HCT116 (cell line): ENCODE results near the gene CACNA1C. TPM values are rescaled to one million over a fixed set of nuclear protein-coding genes. Genes with fewer than 3 reads are reported as not detected.

Source experiments
- ATAC-seq: fragments of 200-7000 bp; cut with Tn5 transposase; 2 replicates; pipeline ENCODE4 v1.9.1; 2020; ENCODE audit warnings: mild to moderate bottlenecking, moderate library complexity
- BruUV-seq: library from RNA; stranded (reverse); fragments of 400-500 nt; replicated peaks from 2 replicates; lab custom pipeline; 2021; lab: Mats Ljungman, UMichigan
- CTCF ChIA-PET: fragments of 300-600 bp; sonication (Branson Sonifier 250); formaldehyde crosslinking; loops from one replicate; lab custom pipeline; 2021; ENCODE audit warnings: antibody characterized with exemption; lab: Charles Lee
- POLR2A ChIA-PET: fragments of 300-600, 350-600 bp; sonication (Branson Sonifier 250); formaldehyde crosslinking; loops from one replicate; lab custom pipeline; 2021; ENCODE audit warnings: antibody characterized with exemption; lab: Charles Lee
- RAD21 ChIA-PET, 2 experiments: fragments of 300-600 bp; sonication (Branson Sonifier 250); formaldehyde crosslinking; loops; one replicate each; lab custom pipeline; 2023; ENCODE audit warnings: low total read pairs in 2 of 2; ENCODE audit not compliant: uncharacterized antibody in 2 of 2, unreplicated experiment in 2 of 2, low non-redundant PET in 1 of 2; lab: Charles Lee
- DNase-seq: peaks from one replicate; pipeline ENCODE4 v3.0.0-alpha.2; 2010; ENCODE audit warnings: low read depth, low spot score
- H2AFZ ChIP-seq: fragments of 200-600 bp; shearing (Covaris generic), sonication (generic); 2 replicates; pipeline ENCODE4 v1.6.1; 2017; ENCODE audit warnings: low read depth, mixed run types, mixed read lengths, antibody characterized with exemption, low read length; ENCODE audit not compliant: poor library complexity, severe bottlenecking
- H3K27ac ChIP-seq: 2 replicates; pipeline ENCODE4 v1.5.1; 2012; ENCODE audit warnings: low read depth, low read length
- H3K27me3 ChIP-seq: fragments of 200-600 bp; sonication (generic); 2 replicates; pipeline ENCODE4 v1.6.1; 2016; ENCODE audit warnings: mixed run types, low read length, mixed read lengths; ENCODE audit not compliant: insufficient read depth
- H3K36me3 ChIP-seq, 2 experiments: fragments of 200-500 bp in 1 of 2; fragments of 200-600 bp in 1 of 2; sonication (Bioruptor generic) in 1 of 2; sonication (generic) in 1 of 2; 2 replicates each; pipeline versions ENCODE4 v1.5.1 to v1.6.1; 2014 to 2016; ENCODE audit warnings: low read length in 2 of 2, inconsistent platforms in 1 of 2, mixed read lengths in 1 of 2, mixed run types in 1 of 2; ENCODE audit not compliant: insufficient read depth in 2 of 2, control insufficient read depth in 1 of 2
- H3K4me1 ChIP-seq, 2 experiments: fragments of 200-600 bp in 1 of 2; sonication (generic) in 1 of 2; 2 replicates each; pipeline versions ENCODE4 v1.5.1 to v1.6.1; 2012 to 2017; ENCODE audit warnings: low read length in 2 of 2, inconsistent platforms in 1 of 2, mild to moderate bottlenecking in 1 of 2, mixed read lengths in 1 of 2, mixed run types in 1 of 2, moderate library complexity in 1 of 2; ENCODE audit not compliant: insufficient read depth in 2 of 2, control insufficient read depth in 1 of 2
- H3K4me2 ChIP-seq: fragments of 200-600 bp; sonication (generic); 2 replicates; pipeline ENCODE4 v1.6.1; 2017; ENCODE audit warnings: mixed run types, low read length, mixed read lengths
- H3K4me3 ChIP-seq, 2 experiments: fragments of 200-600 bp in 1 of 2; sonication (generic) in 1 of 2; replicated peaks in 1 of 2; 2 replicates each; pipeline ENCODE4 v1.5.1; 2011 to 2016; ENCODE audit warnings: low read length in 2 of 2, control low read depth in 1 of 2, low read depth in 1 of 2, mild to moderate bottlenecking in 1 of 2, mixed read lengths in 1 of 2, mixed run types in 1 of 2
- H3K79me2 ChIP-seq: fragments of 200-600 bp; sonication (generic); 2 replicates; pipeline ENCODE4 v1.6.1; 2017; ENCODE audit warnings: mild to moderate bottlenecking, mixed run types, low read length, moderate library complexity, mixed read lengths; ENCODE audit not compliant: insufficient read depth
- H3K9ac ChIP-seq: fragments of 200-600 bp; sonication (generic); 2 replicates; pipeline ENCODE4 v1.6.1; 2016; ENCODE audit warnings: low read length, mixed read lengths
- H3K9me2 ChIP-seq: fragments of 200-600 bp; sonication (generic), shearing (Covaris generic); 2 replicates; pipeline ENCODE4 v1.6.1; 2017; ENCODE audit warnings: mixed run types, mild to moderate bottlenecking, moderate library complexity; ENCODE audit not compliant: insufficient read depth
- H3K9me3 ChIP-seq, 2 experiments: fragments of 200-500 bp in 1 of 2; fragments of 200-600 bp in 1 of 2; sonication (Bioruptor generic) in 1 of 2; sonication (generic) in 1 of 2; 2 replicates each; pipeline ENCODE4 v1.6.1; 2014 to 2017; ENCODE audit warnings: low read length in 2 of 2, mixed read lengths in 2 of 2, inconsistent platforms in 1 of 2, low read depth in 1 of 2, mild to moderate bottlenecking in 1 of 2, mixed run types in 1 of 2, moderate library complexity in 1 of 2; ENCODE audit not compliant: control insufficient read depth in 1 of 2, insufficient read depth in 1 of 2
- H4K20me1 ChIP-seq: fragments of 200-600 bp; sonication (generic), shearing (Covaris generic); 2 replicates; pipeline ENCODE4 v1.6.1; 2017; ENCODE audit warnings: mixed run types, mild to moderate bottlenecking, moderate library complexity; ENCODE audit not compliant: insufficient read depth
- EGR1 ChIP-seq: IDR thresholded peaks from 2 replicates; pipeline ENCODE4 v1.6.1; 2012; ENCODE audit warnings: low read depth
- EZH2phosphoT487 ChIP-seq: fragments of 200-600 bp; IDR thresholded peaks from 2 replicates; pipeline ENCODE4 v1.6.1; 2018; ENCODE audit warnings: antibody characterized with exemption, borderline replicate concordance
- JUND ChIP-seq: IDR thresholded peaks from 2 replicates; pipeline ENCODE4 v1.6.1; 2012
- POLR2A ChIP-seq: IDR thresholded peaks from 2 replicates; pipeline ENCODE4 v1.7.0; 2011; ENCODE audit warnings: borderline replicate concordance; ENCODE audit not compliant: insufficient read depth, insufficient read length; ENCODE audit errors: extremely low read depth
- POLR2AphosphoS5 ChIP-seq: IDR thresholded peaks from 2 replicates; pipeline ENCODE4 v1.6.1; 2011; ENCODE audit warnings: mild to moderate bottlenecking, low read depth, low read length, moderate library complexity
- RAD21 ChIP-seq: IDR thresholded peaks from 2 replicates; pipeline ENCODE4 v1.6.1; 2012; ENCODE audit warnings: low read depth, mild to moderate bottlenecking
- YY1 ChIP-seq: IDR thresholded peaks from 2 replicates; pipeline ENCODE4 v1.6.1; 2011; ENCODE audit warnings: low read length, low read depth, moderate library complexity, mild to moderate bottlenecking; ENCODE audit not compliant: insufficient replicate concordance; ENCODE audit errors: extremely low read depth
- intact Hi-C: fragments of 100-400 bp; cut with micrococcal nuclease; formaldehyde crosslinking; loops from 2 replicates; pipeline ENCODE4 v1.10.0; 2022
- total RNA-seq: library from RNA; stranded (reverse); gene quantifications from one replicate; pipeline ENCODE4 v1.2.1, GENCODE V29; 2021; ENCODE audit not compliant: unreplicated experiment
- TF ChIP-seq, protein P1 (sequence below): IDR thresholded peaks from 2 replicates; pipeline ENCODE4 v1.6.1; 2012
- TF ChIP-seq, protein P2 (sequence below): IDR thresholded peaks from 2 replicates; pipeline ENCODE4 v1.6.1; 2012; ENCODE audit warnings: low read depth
- TF ChIP-seq, protein P3 (sequence below), 3 experiments: fragments of 200-600 bp in 1 of 3; sonication (generic) in 1 of 3; IDR thresholded peaks in 2 of 3; conservative IDR thresholded peaks in 1 of 3; 2 replicates each; pipeline ENCODE4 v1.5.1; 2012 to 2017; ENCODE audit warnings: low read depth in 2 of 3, low read length in 2 of 3, antibody characterized with exemption in 1 of 3, borderline replicate concordance in 1 of 3, control low read depth in 1 of 3, mild to moderate bottlenecking in 1 of 3, mixed read lengths in 1 of 3, mixed run types in 1 of 3, moderate library complexity in 1 of 3; ENCODE audit not compliant: insufficient read depth in 1 of 3

The CACNA1C gene
- total RNA-seq, 1 experiment from 2014 or later: 0.05 TPM

GRCh38 chr12:2360630-2361170, 307.9 kb downstream of the CACNA1C start:
- DNase-seq: no peak

More at GRCh38 chr12:2360630-2361170, 307.9 kb downstream of the CACNA1C start:
- ChIA-PET RAD21 (interaction anchor here in 1 of 2 experiments (0.7 kb wide), 1 partner anchor 223 kb away, joined by 3 read pairs; no protein-coding TSS in a partner anchor), CTCF (interaction anchor here (1.0 to 1.7 kb wide), 8 partner anchors 9 to 72 kb away, joined by 3 to 5 read pairs (median 3); no protein-coding TSS in a partner anchor), POLR2A (no interaction called here)
- Histone ChIP-seq H4K20me1 (no peaks in the 10 kb centered on the region), H3K27me3 (no peaks in the 10 kb centered on the region), H3K4me2 (0 out of 2 replicates have a peak overlapping the region, but pooled peaks have one; percentile 9), H3K9me2 (no peaks in the 10 kb centered on the region), H3K9me3 (no peaks in the 10 kb centered on the region), H3K79me2 (no peaks in the 10 kb centered on the region), H3K4me3 (no peak overlapping the region), H3K36me3 (no peaks in the 10 kb centered on the region), H3K27ac (no peak overlapping the region), H3K4me1 (no peaks in the 10 kb centered on the region), H2AFZ (peak overlapping the region; percentile 35), H3K9ac (no peak overlapping the region)
- peak; percentile 88 for ATAC-seq
- intact Hi-C loops: no loop called here
- TF ChIP-seq RAD21: peak; percentile 17; the same call in 1 of the 2 replicates
- TF ChIP-seq JUND: no peak
- TF ChIP-seq POLR2AphosphoS5: no peak
- no peak for TF ChIP-seq YY1
- no peak for TF ChIP-seq EGR1
- TF ChIP-seq, protein P1, sequence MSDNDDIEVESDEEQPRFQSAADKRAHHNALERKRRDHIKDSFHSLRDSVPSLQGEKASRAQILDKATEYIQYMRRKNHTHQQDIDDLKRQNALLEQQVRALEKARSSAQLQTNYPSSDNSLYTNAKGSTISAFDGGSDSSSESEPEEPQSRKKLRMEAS: no peak
- no peak for TF ChIP-seq EZH2phosphoT487
- TF ChIP-seq, protein P2, sequence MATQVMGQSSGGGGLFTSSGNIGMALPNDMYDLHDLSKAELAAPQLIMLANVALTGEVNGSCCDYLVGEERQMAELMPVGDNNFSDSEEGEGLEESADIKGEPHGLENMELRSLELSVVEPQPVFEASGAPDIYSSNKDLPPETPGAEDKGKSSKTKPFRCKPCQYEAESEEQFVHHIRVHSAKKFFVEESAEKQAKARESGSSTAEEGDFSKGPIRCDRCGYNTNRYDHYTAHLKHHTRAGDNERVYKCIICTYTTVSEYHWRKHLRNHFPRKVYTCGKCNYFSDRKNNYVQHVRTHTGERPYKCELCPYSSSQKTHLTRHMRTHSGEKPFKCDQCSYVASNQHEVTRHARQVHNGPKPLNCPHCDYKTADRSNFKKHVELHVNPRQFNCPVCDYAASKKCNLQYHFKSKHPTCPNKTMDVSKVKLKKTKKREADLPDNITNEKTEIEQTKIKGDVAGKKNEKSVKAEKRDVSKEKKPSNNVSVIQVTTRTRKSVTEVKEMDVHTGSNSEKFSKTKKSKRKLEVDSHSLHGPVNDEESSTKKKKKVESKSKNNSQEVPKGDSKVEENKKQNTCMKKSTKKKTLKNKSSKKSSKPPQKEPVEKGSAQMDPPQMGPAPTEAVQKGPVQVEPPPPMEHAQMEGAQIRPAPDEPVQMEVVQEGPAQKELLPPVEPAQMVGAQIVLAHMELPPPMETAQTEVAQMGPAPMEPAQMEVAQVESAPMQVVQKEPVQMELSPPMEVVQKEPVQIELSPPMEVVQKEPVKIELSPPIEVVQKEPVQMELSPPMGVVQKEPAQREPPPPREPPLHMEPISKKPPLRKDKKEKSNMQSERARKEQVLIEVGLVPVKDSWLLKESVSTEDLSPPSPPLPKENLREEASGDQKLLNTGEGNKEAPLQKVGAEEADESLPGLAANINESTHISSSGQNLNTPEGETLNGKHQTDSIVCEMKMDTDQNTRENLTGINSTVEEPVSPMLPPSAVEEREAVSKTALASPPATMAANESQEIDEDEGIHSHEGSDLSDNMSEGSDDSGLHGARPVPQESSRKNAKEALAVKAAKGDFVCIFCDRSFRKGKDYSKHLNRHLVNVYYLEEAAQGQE: no peak
- TF ChIP-seq, protein P3, sequence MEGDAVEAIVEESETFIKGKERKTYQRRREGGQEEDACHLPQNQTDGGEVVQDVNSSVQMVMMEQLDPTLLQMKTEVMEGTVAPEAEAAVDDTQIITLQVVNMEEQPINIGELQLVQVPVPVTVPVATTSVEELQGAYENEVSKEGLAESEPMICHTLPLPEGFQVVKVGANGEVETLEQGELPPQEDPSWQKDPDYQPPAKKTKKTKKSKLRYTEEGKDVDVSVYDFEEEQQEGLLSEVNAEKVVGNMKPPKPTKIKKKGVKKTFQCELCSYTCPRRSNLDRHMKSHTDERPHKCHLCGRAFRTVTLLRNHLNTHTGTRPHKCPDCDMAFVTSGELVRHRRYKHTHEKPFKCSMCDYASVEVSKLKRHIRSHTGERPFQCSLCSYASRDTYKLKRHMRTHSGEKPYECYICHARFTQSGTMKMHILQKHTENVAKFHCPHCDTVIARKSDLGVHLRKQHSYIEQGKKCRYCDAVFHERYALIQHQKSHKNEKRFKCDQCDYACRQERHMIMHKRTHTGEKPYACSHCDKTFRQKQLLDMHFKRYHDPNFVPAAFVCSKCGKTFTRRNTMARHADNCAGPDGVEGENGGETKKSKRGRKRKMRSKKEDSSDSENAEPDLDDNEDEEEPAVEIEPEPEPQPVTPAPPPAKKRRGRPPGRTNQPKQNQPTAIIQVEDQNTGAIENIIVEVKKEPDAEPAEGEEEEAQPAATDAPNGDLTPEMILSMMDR (IDR thresholded peaks at IDR 0.05 in 2 of 3, conservative IDR thresholded peaks at IDR 0.05 in 1 of 3; ENCODE audit: borderline replicate concordance in 1 of 3, insufficient read depth in 1 of 3, low read depth in 2 of 3, low read length in 2 of 3): peak; percentile 15 to 53 (median 50); a peak in 5 of 6 replicates
- TF ChIP-seq POLR2A: no peak
- no TSS peak for BruUV-seq
